GM12801 (cell line): ENCODE results near the gene OLFML2B.

Source experiments
- CTCF ChIP-seq: IDR thresholded peaks from one replicate; pipeline ENCODE4 v1.5.1; 2011; ENCODE audit warnings: control low read depth; ENCODE audit not compliant: insufficient read length; ENCODE audit errors: extremely low read depth

OLFML2B gene

DNA sequence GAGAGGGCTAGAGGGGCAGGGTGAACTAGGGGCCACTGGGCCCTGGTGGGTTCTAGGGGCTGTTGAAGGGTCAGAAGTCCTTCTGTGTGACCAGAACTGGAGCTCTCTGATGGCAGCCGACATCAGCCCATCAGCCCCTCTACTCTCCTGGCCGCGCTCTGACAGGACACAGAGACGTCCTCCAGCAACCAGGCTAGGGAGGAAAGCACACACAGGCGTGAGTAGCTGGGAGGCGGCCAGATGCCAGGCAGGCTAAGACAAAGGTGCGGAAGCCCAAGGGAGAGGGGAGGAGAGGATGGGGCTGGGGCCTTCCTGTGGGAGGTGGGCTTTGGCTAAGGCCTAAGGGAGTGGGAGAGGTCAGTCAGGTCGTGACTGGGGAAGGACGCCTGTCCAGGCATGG, 50.8 kb downstream of the OLFML2B start:
- TF ChIP-seq CTCF: no peak

GRCh38 chr1:161970633-161971032, 53.0 kb downstream of the OLFML2B start:
- no peak for TF ChIP-seq CTCF

- no peak for TF ChIP-seq CTCF
These were observed 53.6 kb downstream of the OLFML2B start for GRCh38 chr1:161970036-161970435.

- TF ChIP-seq CTCF: no peak
These were observed 57.6 kb downstream of the OLFML2B start for GRCh38 chr1:161966067-161966466.

GRCh38 chr1:161962091-161962887, 61.4 kb downstream of the OLFML2B start:
- no peak for TF ChIP-seq CTCF

DNA sequence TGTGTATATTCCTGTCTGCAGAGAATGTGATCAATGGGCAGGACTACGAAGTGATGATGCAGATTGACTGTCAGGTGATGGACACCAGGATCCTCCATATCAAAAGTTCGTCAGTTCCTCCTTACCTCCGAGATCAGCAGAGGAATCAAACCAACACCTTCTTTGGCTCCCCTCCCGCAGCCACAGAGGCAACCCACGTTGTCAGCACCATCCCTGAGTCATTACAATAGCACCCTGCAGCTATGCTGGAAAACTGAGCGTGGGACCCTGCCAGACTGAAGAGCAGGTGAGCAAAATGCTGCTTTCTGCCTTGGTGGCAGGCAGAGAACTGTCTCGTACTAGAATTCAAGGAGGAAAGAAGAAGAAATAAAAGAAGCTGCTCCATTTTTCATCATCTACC, 65.2 kb downstream of the OLFML2B start:
- no peak for TF ChIP-seq CTCF

DNA sequence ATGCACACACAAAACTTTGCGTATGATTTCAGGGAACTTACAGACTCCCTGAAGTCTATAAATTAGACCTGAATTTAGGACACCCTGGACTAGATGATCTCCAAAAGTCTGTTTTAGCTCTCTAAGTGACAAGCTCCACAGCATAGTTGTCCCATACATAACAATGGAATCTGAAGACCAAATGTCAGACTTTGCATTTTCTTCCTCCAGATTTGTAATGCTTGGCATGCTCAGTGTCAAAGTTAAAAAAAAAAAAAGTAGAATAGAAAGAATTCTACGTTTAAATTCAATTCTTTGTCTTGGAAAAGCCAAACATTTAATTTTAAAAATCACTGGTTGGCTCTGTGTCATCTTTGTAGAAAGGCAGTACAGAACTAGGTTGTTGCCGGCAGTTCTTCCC, 66.7 kb downstream of the OLFML2B start:
- TF ChIP-seq CTCF: no peak
